Neural cell (in vitro differentiated cells): ENCODE data around the gene SIL1. TPM values are rescaled to one million over a fixed set of nuclear protein-coding genes. Genes with fewer than 3 reads are reported as not detected.

Experiments used
- H2AFZ ChIP-seq: fragments of 200-600, 300-800 bp; sonication (generic), shearing (Covaris generic); 2 replicates; pipeline ENCODE4 v1.6.0; 2014; ENCODE audit warnings: low read depth, mild to moderate bottlenecking, antibody characterized with exemption, low read length, moderate library complexity
- H3F3A ChIP-seq: fragments of 200-600 bp; shearing (Covaris generic); 2 replicates; pipeline ENCODE4 v1.6.1; 2016; ENCODE audit warnings: mild to moderate bottlenecking, moderate library complexity, mixed read lengths, antibody characterized with exemption, low read length; ENCODE audit not compliant: insufficient read depth, poor library complexity, severe bottlenecking
- H3K27ac ChIP-seq: fragments of 200-600, 300-800 bp; sonication (generic), shearing (Covaris generic); 2 replicates; pipeline ENCODE4 v1.5.1; 2014; ENCODE audit warnings: mild to moderate bottlenecking, low read length, moderate library complexity
- H3K27me3 ChIP-seq: fragments of 300-800, 200-600 bp; sonication (generic), shearing (Covaris generic); 2 replicates; pipeline ENCODE4 v1.6.0; 2014; ENCODE audit warnings: mild to moderate bottlenecking, low read depth, low read length, moderate library complexity; ENCODE audit not compliant: insufficient read depth
- H3K36me3 ChIP-seq: fragments of 300-800, 200-600 bp; sonication (generic), shearing (Covaris generic); 2 replicates; pipeline ENCODE4 v1.5.1; 2014; ENCODE audit warnings: mild to moderate bottlenecking, antibody characterized with exemption, low read length, moderate library complexity; ENCODE audit not compliant: insufficient read depth
- H3K4me2 ChIP-seq: fragments of 300-800, 200-600 bp; sonication (generic), shearing (Covaris generic); 2 replicates; pipeline ENCODE4 v1.6.0; 2014; ENCODE audit warnings: mild to moderate bottlenecking, low read length
- H3K4me3 ChIP-seq: fragments of 300-800, 200-600 bp; sonication (generic), shearing (Covaris generic); 2 replicates; pipeline ENCODE4 v1.5.1; 2014; ENCODE audit warnings: mild to moderate bottlenecking, low read length, moderate library complexity
- H3K79me2 ChIP-seq: fragments of 200-600 bp; shearing (Covaris generic); replicated peaks from 2 replicates; pipeline ENCODE4 v1.6.0; 2014; ENCODE audit warnings: mild to moderate bottlenecking, low read length, moderate library complexity; ENCODE audit not compliant: insufficient read depth
- H3K9ac ChIP-seq: fragments of 300-800, 200-600 bp; sonication (generic), shearing (Covaris generic); 2 replicates; pipeline ENCODE4 v1.6.1; 2016; ENCODE audit warnings: mild to moderate bottlenecking, low read length, mixed read lengths
- H3K9me2 ChIP-seq: fragments of 200-600 bp; shearing (Covaris generic); 2 replicates; pipeline ENCODE4 v1.6.1; 2016; ENCODE audit warnings: mild to moderate bottlenecking, low read length, mixed read lengths; ENCODE audit not compliant: insufficient read depth
- H3K9me3 ChIP-seq: fragments of 200-600, 300-800 bp; sonication (generic), shearing (Covaris generic); 2 replicates; pipeline ENCODE4 v1.6.1; 2016; ENCODE audit warnings: mild to moderate bottlenecking, mixed run types, low read length, moderate library complexity, mixed read lengths
- H4K20me1 ChIP-seq: fragments of 200-600 bp; shearing (Covaris generic); 2 replicates; pipeline ENCODE4 v1.6.1; 2016; ENCODE audit warnings: mild to moderate bottlenecking, mixed run types; ENCODE audit not compliant: insufficient read depth
- CTCF ChIP-seq: fragments of 450-650 bp; IDR thresholded peaks from 2 replicates; pipeline ENCODE4 v1.5.1; 2014; ENCODE audit warnings: antibody characterized with exemption, mild to moderate bottlenecking, moderate library complexity; ENCODE audit not compliant: poor library complexity, severe bottlenecking
- EP300 ChIP-seq: fragments of 450-650 bp; conservative IDR thresholded peaks from 2 replicates; pipeline ENCODE4 v1.6.1; 2014; ENCODE audit warnings: antibody characterized with exemption, mild to moderate bottlenecking, moderate library complexity; ENCODE audit not compliant: poor library complexity, severe bottlenecking
- EZH2 ChIP-seq: fragments of 200-600, 300-800 bp; shearing (Covaris generic), sonication (generic); IDR thresholded peaks from 2 replicates; pipeline ENCODE4 v1.6.1; 2014; ENCODE audit warnings: antibody characterized with exemption, low read length, borderline replicate concordance, mild to moderate bottlenecking; ENCODE audit not compliant: insufficient read depth, poor library complexity, severe bottlenecking
- MXI1 ChIP-seq: fragments of 450-650 bp; conservative IDR thresholded peaks from 2 replicates; pipeline ENCODE4 v1.6.1; 2014; ENCODE audit warnings: antibody characterized with exemption, mild to moderate bottlenecking; ENCODE audit not compliant: poor library complexity, severe bottlenecking
- POLR2AphosphoS5 ChIP-seq: IDR thresholded peaks from 2 replicates; pipeline ENCODE4 v1.6.1; 2012
- RAD21 ChIP-seq: fragments of 450-650 bp; conservative IDR thresholded peaks from 2 replicates; pipeline ENCODE4 v1.6.1; 2014; ENCODE audit warnings: antibody characterized with exemption, mild to moderate bottlenecking, moderate library complexity
- REST ChIP-seq: IDR thresholded peaks from 2 replicates; pipeline ENCODE4 v1.6.1; 2012; ENCODE audit warnings: borderline replicate concordance
- SMC3 ChIP-seq: fragments of 450-650 bp; conservative IDR thresholded peaks from 2 replicates; pipeline ENCODE4 v1.6.1; 2014; ENCODE audit warnings: antibody characterized with exemption, mild to moderate bottlenecking, moderate library complexity; ENCODE audit not compliant: poor library complexity
- TAF1 ChIP-seq: IDR thresholded peaks from 2 replicates; pipeline ENCODE4 v1.6.1; 2012; ENCODE audit warnings: low read depth
- polyA plus RNA-seq: library from polyadenylated mRNA; depleted of rRNA; stranded (reverse); fragments of >200 nt; gene quantifications from 2 replicates; pipeline ENCODE4 v1.2.3, GENCODE V29; 2014

Gene SIL1
- polyA plus RNA-seq, 1 donor from 2014 or later, result 4.7 TPM

DNA sequence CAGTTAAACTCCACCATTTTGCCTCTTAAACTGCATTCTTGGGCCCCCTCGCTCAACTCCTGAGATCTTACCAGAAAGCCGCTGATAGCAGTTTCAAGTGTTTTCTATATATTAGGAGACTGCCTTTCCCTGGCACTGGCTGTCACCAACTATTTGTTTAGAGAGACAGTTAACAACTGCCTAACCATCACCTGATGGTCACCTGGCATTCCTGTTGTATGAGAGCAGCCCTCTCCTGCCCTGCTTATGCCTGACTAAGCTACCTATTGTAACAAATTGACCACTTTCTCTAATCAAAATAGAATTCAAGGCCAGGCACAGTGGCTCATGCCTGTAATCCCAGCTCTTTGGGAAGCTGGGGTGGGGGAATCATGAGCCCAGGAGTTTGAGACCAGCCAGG is 28.0 kb upstream of the SIL1 start:
- no peak overlapping the region for H3K9ac ChIP-seq

GRCh38 chr5:139223481-139223880 is 25.3 kb upstream of the SIL1 start:
- no peaks in the 10 kb centered on the region for H3K9me3 ChIP-seq
- no peak overlapping the region for H3K4me2 ChIP-seq
- TF ChIP-seq EZH2 (no peak), CTCF (no peak), SMC3 (no peak), REST (no peak), TAF1 (no peak), RAD21 (no peak), MXI1 (no peak), POLR2AphosphoS5 (no peak), EP300 (no peak)
- H3K4me3 ChIP-seq, result no peak overlapping the region
- no peaks in the 10 kb centered on the region for H3K79me2 ChIP-seq
- no peak overlapping the region for H2AFZ ChIP-seq
- no peak overlapping the region for H3K9ac ChIP-seq
- H3K36me3 ChIP-seq, result no peaks in the 10 kb centered on the region
- no peak overlapping the region for H3K27ac ChIP-seq
- no peaks in the 10 kb centered on the region for H3K27me3 ChIP-seq
- H3K9me2 ChIP-seq, result no peaks in the 10 kb centered on the region
- no peaks in the 10 kb centered on the region for H4K20me1 ChIP-seq
- no peaks in the 10 kb centered on the region for H3F3A ChIP-seq

More for the DNA sequence above, 28.0 kb upstream of the SIL1 start:
- Histone ChIP-seq H2AFZ (no peak overlapping the region), H3K27me3 (no peaks in the 10 kb centered on the region), H3K36me3 (no peaks in the 10 kb centered on the region), H4K20me1 (no peaks in the 10 kb centered on the region), H3K9me2 (no peaks in the 10 kb centered on the region), H3K79me2 (no peaks in the 10 kb centered on the region), H3K9me3 (no peaks in the 10 kb centered on the region), H3K4me2 (no peak overlapping the region), H3K27ac (no peak overlapping the region), H3F3A (no peaks in the 10 kb centered on the region), H3K4me3 (no peak overlapping the region)
- TF ChIP-seq EP300 (no peak), SMC3 (no peak), REST (no peak), POLR2AphosphoS5 (no peak), RAD21 (no peak), EZH2 (no peak)
